Fibroblast of pulmonary artery (primary cell): ENCODE measurements around the gene NKAIN2.

Source experiments
- DNase-seq: peaks from one replicate; pipeline ENCODE4 v3.0.0-alpha.2; 2010; ENCODE audit warnings: low read depth
- H3K4me3 ChIP-seq: replicated peaks from 2 replicates; pipeline ENCODE4 v1.5.1; 2011; ENCODE audit warnings: low read depth, mild to moderate bottlenecking, control low read depth, low read length, moderate library complexity
- TF ChIP-seq, protein P1 (sequence below): IDR thresholded peaks from 2 replicates; pipeline ENCODE4 v1.5.1; 2011; ENCODE audit warnings: mild to moderate bottlenecking, control low read depth, low read length, inconsistent platforms; ENCODE audit errors: missing control alignments

Gene NKAIN2

GRCh38 chr6:124573953-124574352, 770.3 kb downstream of the NKAIN2 start:
- no peak for DNase-seq
- TF ChIP-seq, protein P1, sequence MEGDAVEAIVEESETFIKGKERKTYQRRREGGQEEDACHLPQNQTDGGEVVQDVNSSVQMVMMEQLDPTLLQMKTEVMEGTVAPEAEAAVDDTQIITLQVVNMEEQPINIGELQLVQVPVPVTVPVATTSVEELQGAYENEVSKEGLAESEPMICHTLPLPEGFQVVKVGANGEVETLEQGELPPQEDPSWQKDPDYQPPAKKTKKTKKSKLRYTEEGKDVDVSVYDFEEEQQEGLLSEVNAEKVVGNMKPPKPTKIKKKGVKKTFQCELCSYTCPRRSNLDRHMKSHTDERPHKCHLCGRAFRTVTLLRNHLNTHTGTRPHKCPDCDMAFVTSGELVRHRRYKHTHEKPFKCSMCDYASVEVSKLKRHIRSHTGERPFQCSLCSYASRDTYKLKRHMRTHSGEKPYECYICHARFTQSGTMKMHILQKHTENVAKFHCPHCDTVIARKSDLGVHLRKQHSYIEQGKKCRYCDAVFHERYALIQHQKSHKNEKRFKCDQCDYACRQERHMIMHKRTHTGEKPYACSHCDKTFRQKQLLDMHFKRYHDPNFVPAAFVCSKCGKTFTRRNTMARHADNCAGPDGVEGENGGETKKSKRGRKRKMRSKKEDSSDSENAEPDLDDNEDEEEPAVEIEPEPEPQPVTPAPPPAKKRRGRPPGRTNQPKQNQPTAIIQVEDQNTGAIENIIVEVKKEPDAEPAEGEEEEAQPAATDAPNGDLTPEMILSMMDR = no peak

GRCh38 chr6:124577734-124578281, 774.1 kb downstream of the NKAIN2 start:
- H3K4me3 ChIP-seq = no peak overlapping the region
- TF ChIP-seq, protein P1 = no peak
- DNase-seq = no peak

More at GRCh38 chr6:124573953-124574352, 770.3 kb downstream of the NKAIN2 start:
- H3K4me3 ChIP-seq = no peak overlapping the region

DNA sequence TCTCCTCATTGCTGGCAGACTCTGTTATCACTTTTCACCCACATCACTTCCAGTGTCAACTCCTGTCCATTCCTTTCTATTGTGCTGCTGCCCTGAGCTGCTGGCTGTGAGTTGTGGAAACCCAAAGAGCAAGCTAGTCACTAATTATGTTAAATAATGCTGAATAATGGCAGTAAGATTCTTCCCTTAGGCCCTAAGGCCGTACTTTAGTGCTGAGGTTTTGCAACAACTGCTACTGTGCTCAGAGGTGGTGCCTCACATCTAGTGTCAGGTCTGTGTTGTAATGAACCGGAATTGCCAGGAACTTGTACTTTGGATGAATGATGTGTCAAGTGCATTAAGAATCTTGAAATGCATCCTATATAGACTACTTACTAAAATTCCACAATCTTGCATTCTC, 786.3 kb downstream of the NKAIN2 start:
- no peak for DNase-seq
- H3K4me3 ChIP-seq = no peak overlapping the region
- TF ChIP-seq, protein P1 = no peak

DNA sequence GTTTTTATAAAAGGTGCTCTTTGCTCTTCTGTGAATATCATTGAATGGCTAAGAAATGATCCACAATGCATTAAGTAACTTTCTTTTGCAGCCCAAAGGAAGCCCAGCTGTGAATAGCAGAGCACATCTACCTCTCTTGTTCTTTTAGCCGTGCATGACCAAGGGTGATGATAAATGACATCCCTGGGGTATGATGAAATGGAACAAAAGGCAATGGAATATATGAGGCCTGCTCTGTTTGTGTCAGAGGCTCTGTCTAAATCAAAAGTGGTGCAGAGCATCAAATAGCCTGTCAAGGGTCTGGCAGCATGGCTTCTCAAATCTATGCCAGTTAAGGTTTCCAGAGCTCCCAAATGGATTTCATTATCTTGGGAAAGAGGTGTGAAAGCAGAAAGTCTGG, 796.0 kb downstream of the NKAIN2 start:
- DNase-seq = no peak
- TF ChIP-seq, protein P1 = no peak

GRCh38 chr6:124604719-124605118, 801.1 kb downstream of the NKAIN2 start:
- DNase-seq = no peak
- TF ChIP-seq, protein P1 = no peak
- H3K4me3 ChIP-seq = no peak overlapping the region

More for the DNA sequence above, 796.0 kb downstream of the NKAIN2 start:
- no peak overlapping the region for H3K4me3 ChIP-seq

GRCh38 chr6:124607119-124607627, 803.5 kb downstream of the NKAIN2 start:
- TF ChIP-seq, protein P1 = no peak
- DNase-seq = no peak

DNA sequence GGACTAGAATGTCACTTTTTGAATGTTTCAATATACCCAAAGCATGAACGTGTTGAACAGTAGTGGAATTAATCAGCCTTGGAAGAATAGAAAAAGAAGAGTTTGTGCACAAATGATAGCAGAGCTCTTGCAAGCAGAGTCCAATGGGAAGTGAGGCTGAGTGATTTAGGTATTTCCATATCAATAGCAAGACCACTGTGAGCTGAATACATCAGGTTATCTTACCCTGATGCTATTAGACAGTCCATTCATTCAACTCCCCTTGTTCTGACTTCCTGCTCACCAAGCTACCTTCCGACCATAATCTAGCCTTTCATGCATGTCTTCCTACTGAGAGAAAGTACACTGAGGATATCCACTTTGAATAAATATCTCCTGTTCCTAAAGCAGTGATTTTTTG, 809.4 kb downstream of the NKAIN2 start:
- DNase-seq = no peak
- no peak overlapping the region for H3K4me3 ChIP-seq
- TF ChIP-seq, protein P1 = no peak

More at GRCh38 chr6:124607119-124607627, 803.5 kb downstream of the NKAIN2 start:
- no peak overlapping the region for H3K4me3 ChIP-seq
